Right lobe of liver (tissue), 4 donors: ENCODE measurements around the gene CA5B.

ENCODE experiments used
- CTCF ChIP-seq, 4 donors: fragments of 200-600 bp in 3 of 4; fragments of 450-650 bp in 1 of 4; IDR thresholded peaks; one replicate each; pipeline versions ENCODE4 v1.5.1 to v1.8.0; 2016 to 2022; ENCODE audit warnings: antibody characterized with exemption in 4 of 4, mild to moderate bottlenecking in 2 of 4
- POLR2A ChIP-seq: fragments of 450-650 bp; IDR thresholded peaks from one replicate; pipeline ENCODE4 v1.6.1; 2017; ENCODE audit warnings: antibody characterized with exemption, mild to moderate bottlenecking
- donor health status: DM: no; HTN: no; CAD: no.
- donor health status: DM: no; HTN: no; CAD: no.
- donor health status: DM: no; HTN: yes; CAD: no.

- TF ChIP-seq CTCF (IDR thresholded peaks at IDR 0.05) (no peak), POLR2A (no peak)
These were observed 35.3 kb upstream of the CA5B start for GRCh38 chrX:15702488-15703371.
